GM21360 (cell line): ENCODE data around the gene SNX15.

Experiments used
- ATAC-seq: cut with Tn5 transposase; IDR thresholded peaks from one replicate; pipeline ENCODE4 v1.9.1; 2021; ENCODE audit warnings: mild to moderate bottlenecking, moderate library complexity; ENCODE audit not compliant: unreplicated experiment

Gene SNX15

DNA sequence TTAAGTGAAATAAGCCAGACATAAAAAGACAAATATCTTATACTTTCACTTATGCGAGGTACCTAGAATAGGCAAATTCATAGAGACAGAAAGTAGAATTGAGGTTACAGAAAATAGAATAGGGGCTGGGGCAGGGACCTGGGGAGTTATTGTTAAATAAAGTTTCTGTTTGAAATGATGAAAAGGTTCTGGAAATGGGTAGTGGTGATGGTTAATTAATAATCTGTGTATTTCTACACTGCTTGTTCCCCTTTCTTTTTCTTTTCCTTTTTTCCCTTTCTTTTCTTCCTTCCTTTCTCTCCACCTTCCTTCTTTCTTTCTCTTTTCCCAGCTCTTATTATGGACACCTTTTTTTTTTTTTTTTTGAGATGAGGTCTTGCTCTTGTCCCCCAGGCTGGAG, 28.3 kb downstream of the SNX15 start:
- no peak for ATAC-seq

- no peak for ATAC-seq
Measured at GRCh38 chr11:65056999-65057398, 29.8 kb downstream of the SNX15 start.

DNA sequence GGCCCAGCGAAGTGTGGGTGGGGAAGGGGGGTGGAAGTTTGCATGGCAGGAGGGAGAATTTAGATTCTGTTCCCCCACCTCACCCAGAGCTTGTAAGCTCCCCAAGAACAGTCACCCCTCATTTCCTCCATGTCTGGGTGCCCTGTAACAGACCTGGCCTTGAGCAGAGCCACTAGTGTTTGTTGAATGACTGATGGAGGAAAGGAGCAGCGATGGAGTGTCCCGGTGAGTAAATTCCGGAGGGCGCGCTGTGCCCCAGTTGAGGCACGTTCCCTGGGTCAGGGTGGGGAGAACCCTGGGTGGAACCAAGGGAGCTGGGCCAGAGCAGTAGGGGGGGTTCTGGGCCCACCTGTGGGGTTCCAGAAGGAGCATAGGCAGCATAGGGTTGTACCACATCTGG, 30.3 kb downstream of the SNX15 start:
- no peak for ATAC-seq

DNA sequence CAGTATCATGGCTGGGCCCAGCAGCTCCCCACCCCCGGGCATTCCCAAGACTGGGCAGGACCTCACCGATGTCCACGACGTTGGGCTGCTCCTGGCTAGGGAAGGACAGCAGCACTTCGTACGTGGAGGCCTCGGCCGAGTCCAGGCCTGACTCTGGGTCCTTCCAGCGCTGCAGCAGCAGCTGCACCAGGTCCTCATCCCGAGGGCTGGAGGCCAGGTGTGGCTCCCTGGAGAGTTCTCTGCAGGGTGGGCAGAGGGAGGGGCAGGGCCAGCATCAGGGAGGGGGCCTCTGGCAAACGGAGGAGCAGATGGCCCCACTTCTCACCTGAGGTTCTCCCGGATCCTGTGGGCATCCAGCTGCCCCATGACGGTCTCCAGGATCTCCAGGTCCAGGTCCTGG, 30.8 kb downstream of the SNX15 start:
- ATAC-seq = no peak

DNA sequence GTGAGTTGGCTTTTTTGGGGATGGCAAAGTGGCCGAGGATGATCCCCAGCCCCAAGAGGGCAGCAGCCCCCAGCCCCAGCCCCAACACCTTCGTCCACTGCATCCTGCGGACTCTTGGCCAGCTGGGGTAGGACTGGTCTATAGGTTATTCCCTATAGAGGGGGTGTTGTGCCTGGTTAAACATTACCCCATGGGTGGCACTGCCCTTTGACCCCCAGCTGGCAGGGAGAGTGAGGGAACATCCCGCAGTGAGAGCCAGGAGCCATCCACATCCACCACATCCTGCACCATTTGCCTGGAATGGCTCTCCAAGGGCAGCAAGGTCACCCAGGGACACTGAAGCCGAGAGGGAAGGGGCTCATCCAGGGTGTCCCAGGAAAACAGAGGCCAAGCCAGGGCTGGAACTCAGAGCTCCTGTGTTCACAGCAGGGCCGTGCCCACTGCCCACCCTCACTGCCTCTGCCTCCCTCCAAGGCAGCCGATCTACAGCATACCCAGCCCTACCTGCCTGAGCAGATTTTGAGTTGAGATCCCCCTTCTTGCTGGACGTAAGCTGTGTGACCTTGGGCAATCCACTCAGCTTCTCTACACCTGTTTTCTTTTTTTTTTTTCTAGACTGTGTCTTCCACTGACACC, 31.3 kb downstream of the SNX15 start, which contains the start of gene NAALADL1:
Gene NAALADL1, minus strand, starts transcription at position 135 of the 636 bp plus-strand sequence. Its CDS starts 32 bp downstream, at position 103.
- ATAC-seq = no peak

DNA sequence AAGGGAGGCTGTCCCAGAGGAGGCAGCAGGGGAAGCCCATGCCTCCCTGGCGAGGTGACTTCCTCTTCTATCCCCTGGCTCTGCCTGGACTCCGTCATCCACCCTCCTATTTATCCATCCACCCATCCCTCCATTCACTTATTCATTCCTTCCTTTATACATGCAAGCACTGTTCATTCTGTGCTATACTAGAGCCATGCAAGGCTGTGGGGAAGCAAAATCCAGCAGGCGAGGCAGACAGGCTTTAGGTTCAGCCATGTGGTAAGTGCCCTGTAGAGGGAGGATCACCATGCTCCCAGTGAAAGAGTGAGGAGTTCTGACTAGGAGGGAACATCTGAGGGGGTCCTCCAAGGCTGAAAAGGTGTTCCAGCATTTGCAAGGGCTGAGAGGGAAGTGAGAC, 32.3 kb downstream of the SNX15 start:
- ATAC-seq = no peak

DNA sequence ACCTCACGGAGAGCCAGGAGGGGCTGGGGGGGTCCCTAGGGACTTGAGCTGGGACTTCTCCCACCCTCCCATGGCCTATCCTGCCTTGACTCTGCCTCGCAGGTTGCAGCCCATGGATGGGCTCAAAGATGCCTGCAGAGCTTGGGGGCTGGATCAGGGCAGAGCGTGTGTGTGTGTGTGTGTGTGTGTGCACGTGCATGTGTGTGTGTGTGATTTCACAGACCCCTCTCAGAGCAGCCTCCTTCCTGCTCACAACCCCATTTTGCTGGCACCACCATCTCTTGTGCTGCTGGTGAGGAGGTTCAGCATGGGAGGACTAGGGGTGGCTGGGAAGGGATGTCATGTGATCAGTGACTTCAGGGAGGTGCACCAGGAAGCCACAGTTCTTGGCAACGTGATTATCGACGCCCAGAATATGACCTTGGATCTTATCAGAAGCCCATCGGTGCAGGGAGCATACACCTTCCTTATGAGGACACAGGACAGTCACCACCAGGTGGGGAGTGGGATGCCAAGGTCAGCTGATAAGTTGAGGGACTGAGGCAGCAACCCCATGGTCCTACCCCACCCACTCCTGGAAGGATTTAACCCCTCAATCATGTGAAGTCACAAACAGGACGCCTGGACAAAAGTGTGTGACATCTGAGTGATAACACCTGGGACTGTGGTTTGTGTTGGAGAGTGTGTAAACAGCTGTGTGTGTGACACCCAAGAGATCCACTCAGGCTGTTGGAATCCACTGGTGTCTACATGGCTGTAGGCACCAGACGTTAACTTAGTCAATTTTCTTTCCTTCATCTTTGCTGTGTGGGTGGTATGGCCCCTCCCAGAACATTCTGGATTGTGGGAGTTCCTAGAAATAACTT, 33.0 kb downstream of the SNX15 start:
- no peak for ATAC-seq

DNA sequence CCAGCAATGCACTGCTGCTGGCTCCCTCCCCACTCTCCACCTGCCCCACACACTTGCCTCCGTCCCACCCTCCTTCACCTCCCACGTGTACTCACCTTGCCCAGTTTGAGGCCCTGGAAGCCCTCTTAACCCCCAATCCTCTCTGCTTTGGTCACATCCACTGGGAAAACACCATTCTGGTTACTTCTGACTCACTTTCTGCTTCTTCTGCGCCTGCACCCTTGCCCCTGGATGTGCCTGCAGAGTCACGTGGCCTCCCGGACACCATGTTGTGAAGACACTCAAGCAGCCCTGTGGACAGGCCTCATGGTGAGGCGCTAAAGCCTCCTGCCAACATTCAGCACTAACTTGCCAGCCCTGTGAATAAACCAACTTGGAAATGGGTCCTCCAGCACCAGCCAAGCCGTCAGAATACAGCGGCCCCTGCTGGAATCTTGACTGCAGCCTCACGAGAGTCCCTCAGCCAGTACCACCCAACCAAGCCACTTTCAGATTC, 33.7 kb downstream of the SNX15 start:
- no peak for ATAC-seq

- no peak for ATAC-seq
Measured at GRCh38 chr11:65063532-65063931, 36.3 kb downstream of the SNX15 start.

- ATAC-seq = no peak
Measured at GRCh38 chr11:65064847-65065240, 37.6 kb downstream of the SNX15 start.

GRCh38 chr11:65065851-65066250, 38.6 kb downstream of the SNX15 start:
- no peak for ATAC-seq

DNA sequence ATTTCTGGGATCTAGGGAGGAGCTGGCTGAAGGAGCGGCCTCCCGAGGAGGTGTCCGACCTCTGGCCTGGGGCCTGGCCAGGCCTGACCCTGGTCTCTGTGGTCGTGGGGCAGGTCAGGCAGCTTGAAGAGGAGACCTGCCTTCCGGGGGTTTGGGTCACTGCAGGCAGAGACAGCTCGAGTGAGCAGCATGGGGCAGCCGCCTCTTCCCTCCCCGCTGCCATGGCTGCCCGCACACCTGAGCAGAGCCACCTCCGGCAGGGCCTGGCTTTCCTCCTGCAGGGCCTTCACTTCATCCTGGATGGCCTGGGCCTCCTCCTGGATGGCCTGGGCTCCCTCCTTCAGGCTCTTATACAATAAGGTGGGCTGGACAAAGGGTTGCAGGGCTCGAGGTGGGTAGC, 39.1 kb downstream of the SNX15 start:
- ATAC-seq = no peak

DNA sequence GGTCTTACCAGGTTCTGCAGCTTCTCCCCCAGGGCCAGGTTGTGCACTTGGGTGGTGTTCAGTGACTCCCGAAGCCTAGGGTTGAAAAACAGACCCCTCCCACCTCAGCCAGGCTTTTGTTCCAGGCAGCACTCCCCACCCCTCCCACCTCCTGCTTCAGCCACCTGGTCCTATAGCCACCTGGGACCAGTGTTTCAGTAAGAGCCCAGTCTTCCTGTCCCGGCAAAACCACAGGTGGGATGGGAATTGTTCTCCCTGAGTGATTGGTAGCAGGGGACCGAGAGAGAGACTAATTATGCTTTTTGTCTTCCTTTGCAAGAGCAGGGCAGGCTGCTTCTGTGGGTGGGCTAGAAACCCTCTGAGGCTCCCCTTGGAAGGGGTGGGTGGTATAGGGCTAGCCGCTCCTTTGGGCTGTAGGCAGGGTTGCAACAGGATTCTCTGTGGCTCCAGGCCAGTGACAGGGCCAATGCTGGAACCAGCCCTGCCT, 39.6 kb downstream of the SNX15 start:
- ATAC-seq = no peak

GRCh38 chr11:65067446-65067845, 40.2 kb downstream of the SNX15 start:
- ATAC-seq = no peak

DNA sequence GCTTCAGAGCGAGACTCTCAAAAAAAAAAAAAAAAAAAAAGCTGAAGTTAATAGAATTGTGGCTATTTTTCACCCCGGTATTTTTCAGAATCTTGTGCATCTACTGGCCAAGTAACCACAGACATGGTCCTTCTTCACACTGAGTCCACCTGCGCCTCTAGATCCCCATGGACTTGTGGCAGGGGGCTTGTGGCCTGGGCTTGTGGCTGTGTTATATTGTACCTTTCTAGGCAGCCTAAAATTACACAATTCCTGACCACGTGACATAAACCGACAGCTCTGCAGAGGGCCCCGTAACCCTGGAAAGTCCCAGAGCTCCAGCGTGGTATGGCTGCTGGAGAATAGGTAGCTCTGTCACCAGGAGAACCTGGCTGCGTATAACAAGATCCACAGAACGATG, 42.0 kb downstream of the SNX15 start:
- no peak for ATAC-seq

- ATAC-seq = no peak
Measured at GRCh38 chr11:65071907-65072630, 44.8 kb downstream of the SNX15 start.

- no peak for ATAC-seq
Measured at GRCh38 chr11:65072631-65072966, 45.4 kb downstream of the SNX15 start.

GRCh38 chr11:65077451-65077850, 50.2 kb downstream of the SNX15 start:
- no peak for ATAC-seq

DNA sequence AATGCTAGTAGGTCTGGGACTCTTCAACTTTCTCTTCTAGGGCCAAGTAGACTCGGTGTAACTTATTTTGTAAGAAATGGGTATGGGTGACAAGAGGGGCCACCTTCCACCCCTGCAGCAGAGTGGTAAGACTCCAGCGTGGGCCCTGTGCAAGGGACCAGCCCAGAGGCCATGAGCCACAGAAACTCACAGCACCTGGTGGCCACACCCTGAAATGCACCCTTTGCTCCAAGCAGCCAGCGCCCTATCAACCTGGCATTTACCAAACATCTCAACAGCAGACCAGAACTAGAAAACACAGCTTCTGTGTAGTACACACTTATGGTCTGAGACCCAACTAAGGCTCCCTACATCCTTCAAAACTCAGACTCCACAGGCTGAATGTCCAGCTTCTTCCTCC, 50.9 kb downstream of the SNX15 start:
- ATAC-seq = no peak

DNA sequence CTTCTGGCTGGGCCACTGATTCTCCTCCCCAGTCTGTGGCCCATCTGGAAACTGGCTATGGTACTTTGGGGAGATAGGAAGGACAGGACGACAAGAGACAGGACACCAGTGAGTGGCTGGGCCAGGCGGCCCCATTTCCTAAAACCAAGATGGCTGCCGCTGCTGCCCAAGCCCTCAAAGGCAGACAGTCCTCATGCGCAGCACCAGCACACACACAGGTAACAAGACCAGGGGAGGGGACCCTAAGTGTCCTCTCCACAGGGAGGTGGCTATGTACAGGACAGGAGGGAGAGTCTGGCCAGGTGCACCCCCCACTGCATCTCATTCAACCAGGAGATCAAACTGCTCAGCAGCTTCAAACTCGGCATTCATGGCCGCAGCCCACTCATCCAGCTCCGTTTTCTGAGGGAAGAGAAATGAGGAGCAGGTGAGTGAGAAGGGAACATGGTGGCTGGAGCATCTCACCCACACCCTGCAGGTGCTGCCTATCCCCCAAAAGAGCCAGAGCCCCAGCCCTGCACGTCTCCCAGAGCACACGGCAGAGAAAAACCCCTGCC, 51.6 kb downstream of the SNX15 start:
- ATAC-seq = no peak

DNA sequence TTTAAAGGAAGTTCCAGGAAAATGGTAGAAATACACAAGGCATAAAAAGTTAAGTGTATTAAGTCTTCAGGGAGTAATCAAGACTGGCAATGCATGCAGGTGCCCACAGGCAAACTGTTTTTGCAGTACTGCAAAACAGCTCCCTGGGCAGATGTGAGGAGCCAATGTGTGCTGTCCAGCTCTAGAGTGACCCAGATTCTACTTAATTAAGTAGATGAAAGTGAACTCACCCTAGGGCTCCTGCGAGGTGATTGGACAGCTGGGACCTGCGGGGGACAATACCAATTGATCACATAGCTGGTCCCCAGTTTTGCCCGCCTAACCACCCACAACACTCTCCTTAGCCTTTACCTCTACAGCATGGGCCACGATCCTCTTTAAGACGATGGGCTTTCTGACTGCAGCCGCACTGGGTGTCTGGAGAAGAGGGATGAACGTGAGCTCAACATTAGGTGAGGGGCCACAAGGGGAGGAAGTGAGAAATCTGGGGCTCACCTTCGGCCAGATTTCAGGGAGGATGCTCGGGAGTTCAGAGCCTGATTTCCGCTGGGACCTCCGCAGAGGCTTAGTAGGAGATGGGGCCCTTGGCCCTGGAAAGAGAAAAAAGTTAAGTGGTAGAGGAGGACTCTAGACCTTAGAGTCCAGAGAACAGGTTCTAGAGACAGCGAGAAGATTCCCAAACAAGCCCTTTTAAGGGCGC, 56.0 kb downstream of the SNX15 start:
- ATAC-seq = no peak
